ENCODE measurements around the gene PPM1B. TPM values are rescaled to one million over a fixed set of nuclear protein-coding genes. Genes with fewer than 3 reads are reported as not detected.
"Not testable (repeated sequence)": the region's sequence is repeated elsewhere in the genome, so short reads cannot be mapped to it uniquely, and the experiment has no call there.

The PPM1B gene
- total and polyA plus RNA-seq, 2 donors (not counting 1 experiment from before 2014, with no cell fraction given), result 15.3 to 81.4 TPM

GRCh38 chr2:44207102-44207501 lies 38.4 kb downstream of the PPM1B start:
- Mint-ChIP-seq H3K4me3 (no peak overlapping the region), H3K9me3 (ENCODE audit: insufficient read depth) (no peaks in the 10 kb centered on the region), H3K4me1 (peaks cover 9% of the 10 kb centered on the region), H3K27ac (no peak overlapping the region), H3K27me3 (no peaks in the 10 kb centered on the region)
- ChIA-PET CTCF (no interaction called here), POLR2A (no interaction called here)
- H2AFZ ChIP-seq (ENCODE audit: insufficient read depth, low read depth, low read length, poor library complexity, severe bottlenecking), result no peak overlapping the region
- peaks cover 0 to 11% (median 0%) of the 10 kb centered on the region in 3 donors for H3K9me3 ChIP-seq (ENCODE audit: control extremely low read depth in 1 of 3, control insufficient read depth in 2 of 3, insufficient read depth in 1 of 3, low read length in 2 of 3)
- ATAC-seq (ENCODE audit: low read depth) (no peak), DNase-seq (no peak)
- H4K20me1 ChIP-seq (ENCODE audit: control insufficient read depth, insufficient read depth, low read length, poor library complexity, severe bottlenecking), result peaks cover 54% of the 10 kb centered on the region
- no peak overlapping the region for H3K4me2 ChIP-seq (replicated peaks; ENCODE audit: low read depth, low read length, poor library complexity, severe bottlenecking)
- no peak overlapping the region for H3K4me3 ChIP-seq (ENCODE audit: control extremely low read depth in 1 of 5, extremely low read depth in 1 of 5, insufficient read depth in 1 of 5, low read depth in 2 of 5, low read length in 4 of 5)
- TF ChIP-seq EZH2 (IDR thresholded peaks at IDR 0.05; ENCODE audit: borderline replicate concordance, insufficient read depth, low read depth, low read length, poor library complexity, severe bottlenecking), result no peak
- TF ChIP-seq, protein P1, sequence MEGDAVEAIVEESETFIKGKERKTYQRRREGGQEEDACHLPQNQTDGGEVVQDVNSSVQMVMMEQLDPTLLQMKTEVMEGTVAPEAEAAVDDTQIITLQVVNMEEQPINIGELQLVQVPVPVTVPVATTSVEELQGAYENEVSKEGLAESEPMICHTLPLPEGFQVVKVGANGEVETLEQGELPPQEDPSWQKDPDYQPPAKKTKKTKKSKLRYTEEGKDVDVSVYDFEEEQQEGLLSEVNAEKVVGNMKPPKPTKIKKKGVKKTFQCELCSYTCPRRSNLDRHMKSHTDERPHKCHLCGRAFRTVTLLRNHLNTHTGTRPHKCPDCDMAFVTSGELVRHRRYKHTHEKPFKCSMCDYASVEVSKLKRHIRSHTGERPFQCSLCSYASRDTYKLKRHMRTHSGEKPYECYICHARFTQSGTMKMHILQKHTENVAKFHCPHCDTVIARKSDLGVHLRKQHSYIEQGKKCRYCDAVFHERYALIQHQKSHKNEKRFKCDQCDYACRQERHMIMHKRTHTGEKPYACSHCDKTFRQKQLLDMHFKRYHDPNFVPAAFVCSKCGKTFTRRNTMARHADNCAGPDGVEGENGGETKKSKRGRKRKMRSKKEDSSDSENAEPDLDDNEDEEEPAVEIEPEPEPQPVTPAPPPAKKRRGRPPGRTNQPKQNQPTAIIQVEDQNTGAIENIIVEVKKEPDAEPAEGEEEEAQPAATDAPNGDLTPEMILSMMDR (IDR thresholded peaks at IDR 0.05), result no peak
- H3K79me2 ChIP-seq (ENCODE audit: control insufficient read depth, insufficient read depth, low read length), result peaks cover 80% of the 10 kb centered on the region
- no peak overlapping the region for H3K9ac ChIP-seq (ENCODE audit: low read length)
- H3K27me3 ChIP-seq (replicated peaks in 1 of 4; ENCODE audit: control extremely low read depth in 1 of 4, control insufficient read depth in 3 of 4, insufficient read depth in 4 of 4, low read length in 3 of 4), result no peaks in the 10 kb centered on the region
- peaks cover 16 to 35% of the 10 kb centered on the region in 2 experiments for H3K36me3 ChIP-seq (replicated peaks in 1 of 2; ENCODE audit: control extremely low read depth in 1 of 2, control insufficient read depth in 1 of 2, extremely low read depth in 1 of 2, insufficient read depth in 2 of 2, low read length in 1 of 2)
- peaks cover 0 to 7% of the 10 kb centered on the region in 2 donors for H3K4me1 ChIP-seq (ENCODE audit: control insufficient read depth in 2 of 2, insufficient read depth in 2 of 2, low read length in 2 of 2)
- no peak overlapping the region for H3K27ac ChIP-seq (ENCODE audit: low read length in 2 of 2)
- WGBS (ENCODE audit: insufficient coverage), result no CpG with 5 or more reads among the region's 2 CpGs
- intact Hi-C loops (cut with micrococcal nuclease), result no loop called here

GRCh38 chr2:44207648-44208047 lies 39.0 kb downstream of the PPM1B start:
- H3K27ac ChIP-seq (ENCODE audit: low read length in 2 of 2); H3K9ac ChIP-seq (ENCODE audit: low read length); H3K4me3 Mint-ChIP-seq; H3K4me1 ChIP-seq (ENCODE audit: control insufficient read depth in 2 of 2, insufficient read depth in 2 of 2, low read length in 2 of 2); H3K27me3 Mint-ChIP-seq; CTCF ChIA-PET; POLR2A ChIA-PET; H3K27ac Mint-ChIP-seq; H3K4me2 ChIP-seq (replicated peaks; ENCODE audit: low read depth, low read length, poor library complexity, severe bottlenecking); ATAC-seq (ENCODE audit: low read depth); H3K4me1 Mint-ChIP-seq; intact Hi-C loops (cut with micrococcal nuclease); H3K9me3 Mint-ChIP-seq (ENCODE audit: insufficient read depth); DNase-seq; H3K4me3 ChIP-seq (ENCODE audit: control extremely low read depth in 1 of 5, extremely low read depth in 1 of 5, insufficient read depth in 1 of 5, low read depth in 2 of 5, low read length in 4 of 5); H3K27me3 ChIP-seq (replicated peaks in 1 of 4; ENCODE audit: control extremely low read depth in 1 of 4, control insufficient read depth in 3 of 4, insufficient read depth in 4 of 4, low read length in 3 of 4); H2AFZ ChIP-seq (ENCODE audit: insufficient read depth, low read depth, low read length, poor library complexity, severe bottlenecking): not testable (repeated sequence)
- WGBS (ENCODE audit: insufficient coverage), result 100% methylated on average over 2 of the region's 8 CpGs
- H4K20me1 ChIP-seq (ENCODE audit: control insufficient read depth, insufficient read depth, low read length, poor library complexity, severe bottlenecking), result peaks cover 54% of the 10 kb centered on the region
- H3K36me3 ChIP-seq (replicated peaks in 1 of 2; ENCODE audit: control extremely low read depth in 1 of 2, control insufficient read depth in 1 of 2, extremely low read depth in 1 of 2, insufficient read depth in 2 of 2, low read length in 1 of 2), result peaks cover 18 to 36% of the 10 kb centered on the region in 2 experiments
- H3K79me2 ChIP-seq (ENCODE audit: control insufficient read depth, insufficient read depth, low read length), result peaks cover 80% of the 10 kb centered on the region
- H3K9me3 ChIP-seq (ENCODE audit: control extremely low read depth in 1 of 3, control insufficient read depth in 2 of 3, insufficient read depth in 1 of 3, low read length in 2 of 3), result peaks cover 0 to 11% (median 0%) of the 10 kb centered on the region in 3 donors
